ENCODE data around the gene SYT17.

The SYT17 gene

GRCh38 chr16:19219836-19220235, 51.8 kb downstream of the SYT17 start:
- H3K27me3 ChIP-seq (ENCODE audit: control insufficient read depth, low read length) = no peaks in the 10 kb centered on the region
- no peaks in the 10 kb centered on the region for H4K20me1 ChIP-seq (ENCODE audit: control insufficient read depth, insufficient read depth, low read depth, low read length)
- peaks cover 5% of the 10 kb centered on the region; the same call in 1 of the 2 replicates for H3K36me3 ChIP-seq (ENCODE audit: control insufficient read depth, low read length)
- no peaks in the 10 kb centered on the region for H3K9me2 ChIP-seq (replicated peaks; ENCODE audit: control insufficient read depth, low read length)
- H3K9me3 ChIP-seq (ENCODE audit: control insufficient read depth, insufficient read depth, low read length) = no peaks in the 10 kb centered on the region
- peaks cover 8% of the 10 kb centered on the region for H3K4me1 ChIP-seq (ENCODE audit: control insufficient read depth, low read length)
- H3K4me2 ChIP-seq (ENCODE audit: low read length) = no peak overlapping the region
- no peaks in the 10 kb centered on the region for H3K79me2 ChIP-seq (ENCODE audit: control insufficient read depth, low read length)
- no peak overlapping the region for H3K4me3 ChIP-seq (ENCODE audit: low read length)
- TF ChIP-seq EZH2phosphoT487 (IDR thresholded peaks at IDR 0.05; ENCODE audit: borderline replicate concordance, low read length) (no peak), CTCF (IDR thresholded peaks at IDR 0.05; ENCODE audit: low read depth, low read length, poor library complexity, severe bottlenecking) (no peak)
- no peaks in the 10 kb centered on the region for H3F3A ChIP-seq (ENCODE audit: control insufficient read depth, insufficient read depth)
- H3K27ac ChIP-seq (ENCODE audit: low read depth, low read length) = no peak overlapping the region

- Histone ChIP-seq H3K27ac (ENCODE audit: low read depth, low read length) (no peak overlapping the region), H3K4me2 (ENCODE audit: low read length) (no peak overlapping the region), H3K27me3 (ENCODE audit: control insufficient read depth, low read length) (no peaks in the 10 kb centered on the region), H3K4me1 (ENCODE audit: control insufficient read depth, low read length) (no peaks in the 10 kb centered on the region), H3K9me2 (replicated peaks; ENCODE audit: control insufficient read depth, low read length) (no peaks in the 10 kb centered on the region), H3K36me3 (ENCODE audit: control insufficient read depth, low read length) (peaks cover 14% of the 10 kb centered on the region), H4K20me1 (ENCODE audit: control insufficient read depth, insufficient read depth, low read depth, low read length) (no peaks in the 10 kb centered on the region), H3F3A (ENCODE audit: control insufficient read depth, insufficient read depth) (no peaks in the 10 kb centered on the region), H3K79me2 (ENCODE audit: control insufficient read depth, low read length) (no peaks in the 10 kb centered on the region), H3K4me3 (ENCODE audit: low read length) (no peak overlapping the region), H3K9me3 (ENCODE audit: control insufficient read depth, insufficient read depth, low read length) (no peaks in the 10 kb centered on the region)
- TF ChIP-seq CTCF (IDR thresholded peaks at IDR 0.05; ENCODE audit: low read depth, low read length, poor library complexity, severe bottlenecking) (peak; percentile 95), EZH2phosphoT487 (IDR thresholded peaks at IDR 0.05; ENCODE audit: borderline replicate concordance, low read length) (no peak)
Measured at GRCh38 chr16:19223235-19224170, 55.5 kb downstream of the SYT17 start.

GRCh38 chr16:19225651-19226050, 57.6 kb downstream of the SYT17 start:
- Histone ChIP-seq H3K9me3 (ENCODE audit: control insufficient read depth, insufficient read depth, low read length) (no peaks in the 10 kb centered on the region), H3K36me3 (ENCODE audit: control insufficient read depth, low read length) (peaks cover 14% of the 10 kb centered on the region), H3K27ac (ENCODE audit: low read depth, low read length) (no peak overlapping the region), H3K4me1 (ENCODE audit: control insufficient read depth, low read length) (no peaks in the 10 kb centered on the region), H3K4me2 (ENCODE audit: low read length) (no peak overlapping the region), H3K4me3 (ENCODE audit: low read length) (no peak overlapping the region), H3K9me2 (replicated peaks; ENCODE audit: control insufficient read depth, low read length) (no peaks in the 10 kb centered on the region), H4K20me1 (ENCODE audit: control insufficient read depth, insufficient read depth, low read depth, low read length) (no peaks in the 10 kb centered on the region), H3F3A (ENCODE audit: control insufficient read depth, insufficient read depth) (no peaks in the 10 kb centered on the region), H3K27me3 (ENCODE audit: control insufficient read depth, low read length) (no peaks in the 10 kb centered on the region), H3K79me2 (ENCODE audit: control insufficient read depth, low read length) (no peaks in the 10 kb centered on the region)
- TF ChIP-seq EZH2phosphoT487 (IDR thresholded peaks at IDR 0.05; ENCODE audit: borderline replicate concordance, low read length) (no peak), CTCF (IDR thresholded peaks at IDR 0.05; ENCODE audit: low read depth, low read length, poor library complexity, severe bottlenecking) (no peak)

Data from DOHH2 (cell line).